ENCODE measurements around the gene LGR4. TPM values are rescaled to one million over a fixed set of nuclear protein-coding genes. Genes with fewer than 3 reads are reported as not detected.

The LGR4 gene
- total RNA-seq, 3 donors from 2014 or later, result 81.9 to 185 (median 104) TPM

DNA sequence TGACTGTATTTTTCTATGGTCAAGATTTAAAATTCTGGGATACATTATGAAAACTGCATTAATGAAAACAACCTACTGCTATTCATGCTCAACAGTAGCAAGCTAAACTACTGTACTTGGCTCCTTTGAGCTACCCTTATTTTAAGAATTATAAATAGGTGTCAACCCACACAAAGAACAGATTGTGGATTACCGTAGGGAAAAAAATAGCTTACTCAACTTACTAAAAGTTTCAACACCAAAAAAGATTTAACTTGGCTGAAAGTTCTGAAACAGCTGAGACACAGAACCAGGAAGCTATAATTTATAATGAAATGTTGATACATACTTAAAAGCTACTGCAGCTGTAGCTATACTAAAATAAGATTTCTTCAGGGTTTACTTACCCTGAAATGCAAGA, 23.9 kb upstream of the LGR4 start:
- Histone ChIP-seq H3K9me3 (no peaks in the 10 kb centered on the region), H3K4me3 (no peak overlapping the region), H3K36me3 (ENCODE audit: low read depth) (peaks cover 7% of the 10 kb centered on the region), H3K4me1 (ENCODE audit: low read depth) (peaks cover 3% of the 10 kb centered on the region)
- intact Hi-C loops (cut with DNase I, micrococcal nuclease), result no loop called here
- no peak for ATAC-seq
- TF ChIP-seq, protein P1, sequence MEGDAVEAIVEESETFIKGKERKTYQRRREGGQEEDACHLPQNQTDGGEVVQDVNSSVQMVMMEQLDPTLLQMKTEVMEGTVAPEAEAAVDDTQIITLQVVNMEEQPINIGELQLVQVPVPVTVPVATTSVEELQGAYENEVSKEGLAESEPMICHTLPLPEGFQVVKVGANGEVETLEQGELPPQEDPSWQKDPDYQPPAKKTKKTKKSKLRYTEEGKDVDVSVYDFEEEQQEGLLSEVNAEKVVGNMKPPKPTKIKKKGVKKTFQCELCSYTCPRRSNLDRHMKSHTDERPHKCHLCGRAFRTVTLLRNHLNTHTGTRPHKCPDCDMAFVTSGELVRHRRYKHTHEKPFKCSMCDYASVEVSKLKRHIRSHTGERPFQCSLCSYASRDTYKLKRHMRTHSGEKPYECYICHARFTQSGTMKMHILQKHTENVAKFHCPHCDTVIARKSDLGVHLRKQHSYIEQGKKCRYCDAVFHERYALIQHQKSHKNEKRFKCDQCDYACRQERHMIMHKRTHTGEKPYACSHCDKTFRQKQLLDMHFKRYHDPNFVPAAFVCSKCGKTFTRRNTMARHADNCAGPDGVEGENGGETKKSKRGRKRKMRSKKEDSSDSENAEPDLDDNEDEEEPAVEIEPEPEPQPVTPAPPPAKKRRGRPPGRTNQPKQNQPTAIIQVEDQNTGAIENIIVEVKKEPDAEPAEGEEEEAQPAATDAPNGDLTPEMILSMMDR (IDR thresholded peaks at IDR 0.05), result no peak
- no peak for DNase-seq

DNA sequence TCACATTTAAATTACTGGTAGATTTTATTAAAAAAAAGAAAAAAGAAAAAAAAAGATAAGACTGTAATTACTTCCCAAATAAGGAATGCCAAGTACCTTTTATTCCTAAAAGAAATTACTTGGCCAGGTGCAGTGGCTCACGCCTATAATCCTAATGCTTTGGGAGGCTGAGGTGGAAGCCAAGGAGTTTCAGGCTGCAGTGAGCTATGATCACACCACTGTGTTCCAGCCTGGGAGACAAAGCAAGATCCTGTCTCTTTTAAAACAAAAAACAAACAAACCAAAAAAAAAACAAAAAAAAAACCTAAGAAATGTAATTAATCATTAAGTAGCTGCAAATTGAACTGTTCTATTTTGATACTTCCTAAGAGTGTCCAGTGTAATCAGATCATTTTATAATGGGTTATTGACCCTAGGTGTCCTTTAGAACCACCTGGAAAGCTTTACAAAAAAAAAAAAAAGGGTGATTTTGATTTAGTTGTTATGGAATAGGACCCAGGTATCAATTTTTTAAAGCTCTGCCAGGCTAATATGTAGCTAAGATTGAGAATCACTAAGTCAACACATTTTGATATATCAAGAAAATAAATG, 23.2 kb upstream of the LGR4 start:
- no peaks in the 10 kb centered on the region for H3K9me3 ChIP-seq
- H3K36me3 ChIP-seq (ENCODE audit: low read depth), result peaks cover 7% of the 10 kb centered on the region
- peaks cover 3% of the 10 kb centered on the region for H3K4me1 ChIP-seq (ENCODE audit: low read depth)
- DNase-seq (no peak), ATAC-seq (no peak)
- H3K4me3 ChIP-seq, result no peak overlapping the region
- intact Hi-C loops (cut with DNase I, micrococcal nuclease), result no loop called here
- TF ChIP-seq, protein P1 (IDR thresholded peaks at IDR 0.05), result no peak

DNA sequence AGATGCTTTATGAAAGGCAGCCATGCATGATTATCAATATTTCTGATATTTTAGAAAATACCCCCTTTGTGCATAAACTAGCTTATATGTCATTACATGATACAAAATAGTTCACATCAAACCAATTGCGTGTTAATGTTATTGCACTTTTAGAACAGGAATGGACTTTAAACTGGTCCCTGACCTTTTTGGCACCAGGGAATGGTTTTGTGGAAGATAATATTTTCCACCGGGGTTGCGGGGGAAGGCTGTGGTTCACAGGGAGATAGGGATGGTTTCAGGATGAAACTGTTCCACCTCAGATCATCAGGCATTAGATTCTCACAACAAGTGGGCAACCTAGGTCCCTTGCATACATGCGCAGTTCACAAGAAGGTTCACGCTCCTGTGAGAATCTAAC, 16.5 kb upstream of the LGR4 start:
- intact Hi-C loops (cut with DNase I, micrococcal nuclease), result loop anchor here (5.0 to 10.0 kb wide), 2 partner anchors 194 to 307 kb away; no protein-coding TSS in a partner anchor
- no peak overlapping the region for H3K4me3 ChIP-seq
- H3K36me3 ChIP-seq (ENCODE audit: low read depth), result no peaks in the 10 kb centered on the region
- H3K9me3 ChIP-seq, result no peaks in the 10 kb centered on the region
- TF ChIP-seq, protein P1 (IDR thresholded peaks at IDR 0.05), result no peak
- ATAC-seq (no peak), DNase-seq (no peak)
- no peaks in the 10 kb centered on the region for H3K4me1 ChIP-seq (ENCODE audit: low read depth)

DNA sequence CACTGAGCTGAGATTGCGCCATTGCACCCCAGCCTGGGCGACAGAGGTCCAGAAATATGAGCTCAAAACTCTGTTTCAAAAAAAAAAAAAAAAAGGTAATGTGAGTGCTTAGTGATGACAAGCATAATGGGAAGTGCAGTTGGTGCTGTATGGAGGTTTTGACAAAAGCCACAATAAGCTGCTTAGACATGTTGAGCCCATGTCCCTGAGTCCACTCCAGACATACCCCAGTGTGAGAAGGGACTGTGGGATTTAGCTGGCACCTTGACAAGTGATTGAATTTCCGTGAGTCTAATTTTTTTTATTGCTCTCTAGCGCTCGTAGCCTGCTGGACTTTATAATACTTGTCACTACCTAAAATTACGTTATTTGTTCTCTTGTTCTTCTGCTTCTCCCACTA, 15.1 kb upstream of the LGR4 start:
- intact Hi-C loops (cut with DNase I, micrococcal nuclease), result loop anchor here (5.0 to 10.0 kb wide), 2 partner anchors 193 to 305 kb away; no protein-coding TSS in a partner anchor
- no peak for ATAC-seq
- TF ChIP-seq, protein P1 (IDR thresholded peaks at IDR 0.05), result no peak

DNA sequence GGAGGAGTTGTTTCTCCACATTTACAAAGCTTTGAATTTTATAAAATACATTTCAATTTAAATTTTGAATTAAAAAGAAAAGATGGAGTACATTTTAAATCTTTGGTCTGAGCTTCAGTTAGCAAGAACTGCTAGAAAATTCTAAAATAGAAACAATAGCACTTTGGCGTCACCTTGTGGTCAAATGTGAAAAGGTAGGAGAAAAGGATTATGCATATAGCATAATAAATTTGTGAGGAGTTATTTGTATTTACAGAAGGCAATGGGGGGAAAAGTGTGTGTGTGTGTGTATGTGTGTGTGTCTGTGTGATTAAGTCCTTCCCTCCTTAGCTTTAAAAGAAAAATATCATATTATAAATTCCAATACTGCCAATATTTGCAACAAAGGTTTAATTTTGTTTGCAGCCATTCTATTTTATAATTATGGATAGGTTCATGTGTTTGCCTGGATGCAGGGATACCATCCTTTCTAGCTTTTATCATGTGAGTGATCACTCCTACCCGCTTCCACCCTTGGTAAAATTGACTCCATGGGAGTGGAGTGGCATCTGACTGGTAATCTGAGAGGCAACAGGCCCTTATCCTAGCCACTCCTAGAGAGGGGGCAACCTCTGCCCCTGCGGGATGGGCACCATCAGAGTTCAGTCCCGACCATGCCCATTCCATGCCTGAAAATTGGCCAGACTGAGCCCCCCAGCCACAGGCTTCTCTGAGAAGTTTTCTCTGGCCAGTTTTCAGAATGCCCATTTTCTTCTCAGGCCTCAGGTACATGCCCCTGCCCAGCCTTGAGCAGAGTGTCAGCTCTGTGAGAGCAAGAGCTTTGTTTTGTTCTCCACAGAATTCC, 13.6 kb upstream of the LGR4 start:
- intact Hi-C loops (cut with DNase I, micrococcal nuclease), result loop anchor here (5.0 to 10.0 kb wide), 2 partner anchors 191 to 304 kb away; no protein-coding TSS in a partner anchor

More for the DNA sequence above, 15.1 kb upstream of the LGR4 start:
- no peaks in the 10 kb centered on the region for H3K4me1 ChIP-seq (ENCODE audit: low read depth)
- H3K4me3 ChIP-seq, result no peak overlapping the region
- no peaks in the 10 kb centered on the region for H3K9me3 ChIP-seq
- DNase-seq, result no peak
- H3K36me3 ChIP-seq (ENCODE audit: low read depth), result no peaks in the 10 kb centered on the region

More for the DNA sequence above, 13.6 kb upstream of the LGR4 start:
- H3K4me1 ChIP-seq (ENCODE audit: low read depth), result no peaks in the 10 kb centered on the region
- H3K4me3 ChIP-seq, result no peak overlapping the region
- ATAC-seq, result peak; percentile 65
- no peaks in the 10 kb centered on the region for H3K36me3 ChIP-seq (ENCODE audit: low read depth)
- no peaks in the 10 kb centered on the region for H3K9me3 ChIP-seq
- TF ChIP-seq, protein P1 (IDR thresholded peaks at IDR 0.05), result peak; percentile 59
- peak in 1 of 3 donors; percentile 84 for DNase-seq

Measured in mucosa of descending colon (tissue), 3 donors.